Suprapubic skin (tissue), 4 donors: ENCODE data around the gene C3.

Source experiments
- EP300 ChIP-seq: sonication (generic); formaldehyde crosslinking; IDR thresholded peaks from one replicate; pipeline ENCODE4 v1.6.1; 2017; ENCODE audit warnings: antibody characterized with exemption
- POLR2A ChIP-seq, 2 donors: fragments of 450-650 bp; IDR thresholded peaks; one replicate each; pipeline ENCODE4 v1.6.1; 2017; ENCODE audit warnings: antibody characterized with exemption in 2 of 2, mild to moderate bottlenecking in 2 of 2, moderate library complexity in 2 of 2
- POLR2AphosphoS5 ChIP-seq, 3 donors: sonication (generic); formaldehyde crosslinking; IDR thresholded peaks; one replicate each; pipeline ENCODE4 v1.6.1; 2017; ENCODE audit warnings: antibody characterized with exemption in 3 of 3
- TF ChIP-seq, protein P1 (sequence below), 2 donors: fragments of 200-600 bp in 1 of 2; fragments of 450-650 bp in 1 of 2; sonication (generic) in 1 of 2; IDR thresholded peaks; one replicate each; pipeline ENCODE4 v1.5.1; 2016 to 2019; ENCODE audit warnings: antibody characterized with exemption in 2 of 2, mild to moderate bottlenecking in 1 of 2, moderate library complexity in 1 of 2

DNA sequence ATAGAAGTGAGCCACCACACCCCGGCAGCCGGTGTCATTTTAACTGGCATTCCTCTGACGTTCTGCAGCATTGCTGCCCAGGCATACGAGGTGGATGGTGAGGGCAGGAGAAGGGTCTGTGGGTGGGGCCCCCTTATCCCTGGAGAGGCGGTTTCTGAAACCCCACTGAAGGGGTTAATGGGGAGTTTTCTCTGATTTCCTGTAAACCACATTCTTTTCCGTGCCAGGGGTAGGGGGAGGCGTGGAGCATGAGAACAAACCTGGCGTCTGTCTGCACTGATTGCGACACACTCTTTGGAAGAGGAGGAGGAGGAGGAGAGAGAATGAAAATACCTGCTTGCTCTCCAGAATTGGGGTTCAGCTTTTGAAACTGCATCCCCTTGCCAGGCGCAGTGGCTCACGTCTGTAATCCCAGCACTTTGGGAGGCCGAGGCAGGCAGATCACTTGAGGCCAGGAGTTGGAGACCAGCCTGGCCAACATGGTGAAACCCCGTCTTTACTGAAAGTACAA is 2.7 kb upstream of the C3 start:
- TF ChIP-seq, protein P1, sequence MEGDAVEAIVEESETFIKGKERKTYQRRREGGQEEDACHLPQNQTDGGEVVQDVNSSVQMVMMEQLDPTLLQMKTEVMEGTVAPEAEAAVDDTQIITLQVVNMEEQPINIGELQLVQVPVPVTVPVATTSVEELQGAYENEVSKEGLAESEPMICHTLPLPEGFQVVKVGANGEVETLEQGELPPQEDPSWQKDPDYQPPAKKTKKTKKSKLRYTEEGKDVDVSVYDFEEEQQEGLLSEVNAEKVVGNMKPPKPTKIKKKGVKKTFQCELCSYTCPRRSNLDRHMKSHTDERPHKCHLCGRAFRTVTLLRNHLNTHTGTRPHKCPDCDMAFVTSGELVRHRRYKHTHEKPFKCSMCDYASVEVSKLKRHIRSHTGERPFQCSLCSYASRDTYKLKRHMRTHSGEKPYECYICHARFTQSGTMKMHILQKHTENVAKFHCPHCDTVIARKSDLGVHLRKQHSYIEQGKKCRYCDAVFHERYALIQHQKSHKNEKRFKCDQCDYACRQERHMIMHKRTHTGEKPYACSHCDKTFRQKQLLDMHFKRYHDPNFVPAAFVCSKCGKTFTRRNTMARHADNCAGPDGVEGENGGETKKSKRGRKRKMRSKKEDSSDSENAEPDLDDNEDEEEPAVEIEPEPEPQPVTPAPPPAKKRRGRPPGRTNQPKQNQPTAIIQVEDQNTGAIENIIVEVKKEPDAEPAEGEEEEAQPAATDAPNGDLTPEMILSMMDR (IDR thresholded peaks at IDR 0.05) = no peak
- TF ChIP-seq POLR2A (IDR thresholded peaks at IDR 0.05) = no peak
- TF ChIP-seq EP300 = no peak
- no peak for TF ChIP-seq POLR2AphosphoS5 (IDR thresholded peaks at IDR 0.05)
